DND-41 (cell line): Measurements from ENCODE around the gene TTC33.

Experiments used
- CTCF ChIP-seq: IDR thresholded peaks from 2 replicates; pipeline ENCODE4 v1.5.1; 2012; ENCODE audit warnings: borderline replicate concordance, low read length, moderate library complexity, mild to moderate bottlenecking; ENCODE audit not compliant: poor library complexity, severe bottlenecking; ENCODE audit errors: extremely low read depth
- EZH2 ChIP-seq: IDR thresholded peaks from 3 replicates; pipeline ENCODE4 v1.6.1; 2012; ENCODE audit warnings: borderline replicate concordance, low read depth, mild to moderate bottlenecking, moderate library complexity, low read length, inconsistent platforms; ENCODE audit not compliant: severe bottlenecking

GRCh38 chr5:40681363-40682153, 74.2 kb downstream of the TTC33 start:
- TF ChIP-seq CTCF = no peak
- TF ChIP-seq EZH2 = no peak
